ENCODE data around the gene SGSM1.

SGSM1 gene

GRCh38 chr22:24841261-24841660, 35.2 kb downstream of the SGSM1 start:
- no peak for DNase-seq

GRCh38 chr22:24843048-24843447, 37.0 kb downstream of the SGSM1 start:
- DNase-seq = no peak

GRCh38 chr22:24845041-24845898, 39.3 kb downstream of the SGSM1 start:
- no peak for DNase-seq

GRCh38 chr22:24847490-24847889, 41.5 kb downstream of the SGSM1 start:
- DNase-seq = no peak

- DNase-seq = no peak
Observed at GRCh38 chr22:24848559-24849168, 42.7 kb downstream of the SGSM1 start.

- no peak for DNase-seq
Observed at GRCh38 chr22:24855794-24856193, 49.8 kb downstream of the SGSM1 start.

GRCh38 chr22:24857576-24857975, 51.6 kb downstream of the SGSM1 start:
- no peak for DNase-seq

GRCh38 chr22:24859587-24859986, 53.6 kb downstream of the SGSM1 start:
- DNase-seq = no peak

- DNase-seq = no peak
Observed at GRCh38 chr22:24865508-24865907, 59.5 kb downstream of the SGSM1 start.

- DNase-seq = no peak
Observed at GRCh38 chr22:24867323-24868022, 61.5 kb downstream of the SGSM1 start.

GRCh38 chr22:24868979-24869378, 63.0 kb downstream of the SGSM1 start:
- no peak for DNase-seq

GRCh38 chr22:24871611-24872205, 65.7 kb downstream of the SGSM1 start:
- DNase-seq = no peak

GRCh38 chr22:24873226-24873625, 67.2 kb downstream of the SGSM1 start:
- DNase-seq = no peak

- no peak for DNase-seq
Observed at GRCh38 chr22:24875862-24876506, 70.0 kb downstream of the SGSM1 start.

GRCh38 chr22:24876700-24877099, 70.7 kb downstream of the SGSM1 start:
- no peak for DNase-seq

- DNase-seq = no peak
Observed at GRCh38 chr22:24878969-24879368, 73.0 kb downstream of the SGSM1 start.

GRCh38 chr22:24883432-24883831, 77.4 kb downstream of the SGSM1 start:
- DNase-seq = no peak

- DNase-seq = no peak
Observed at GRCh38 chr22:24887260-24887659, 81.2 kb downstream of the SGSM1 start.

GRCh38 chr22:24893341-24894070, 87.5 kb downstream of the SGSM1 start:
- no peak for DNase-seq

- peak; percentile 10 to 65 for DNase-seq
Observed at GRCh38 chr22:24894220-24894975, 88.4 kb downstream of the SGSM1 start.

GRCh38 chr22:24894998-24895397, 89.0 kb downstream of the SGSM1 start:
- peak in 1 of 2 experiments; percentile 19 for DNase-seq
